ENCODE results near the gene BICDL1. TPM values are rescaled to one million over a fixed set of nuclear protein-coding genes. Genes with fewer than 3 reads are reported as not detected.

The BICDL1 gene
- total RNA-seq, 1 experiment from 2014 or later = 18.2 TPM

DNA sequence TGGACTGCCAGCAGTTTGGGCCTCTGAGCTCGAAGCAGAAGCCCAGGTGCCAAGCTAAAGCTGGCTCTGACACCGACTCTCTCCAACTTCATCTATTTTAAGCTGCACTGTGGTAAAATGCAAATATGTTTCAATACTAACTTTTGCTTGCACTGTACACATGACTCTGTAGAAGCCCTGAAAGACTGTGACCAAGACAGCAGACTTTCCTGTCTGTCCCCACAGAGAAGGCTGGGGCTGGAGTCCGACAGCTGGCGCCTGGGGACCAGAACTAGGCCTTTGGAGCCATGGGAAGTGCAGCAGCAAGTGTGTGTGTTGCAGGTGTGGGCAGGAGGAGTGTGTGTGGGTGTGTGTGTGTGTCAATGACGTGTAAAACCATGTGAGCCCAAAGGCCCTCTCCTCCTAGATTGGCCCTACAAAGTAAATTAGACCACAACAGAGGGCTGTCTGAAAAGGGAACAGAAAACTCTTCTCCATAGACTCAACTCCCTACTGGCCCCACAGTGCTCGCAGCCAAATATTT lies 143.9 kb downstream of the BICDL1 start:
- H3K27me3 ChIP-seq (ENCODE audit: insufficient read depth, low read length) = no peaks in the 10 kb centered on the region
- H3K79me2 ChIP-seq (ENCODE audit: insufficient read depth, low read length) = 0 out of 2 replicates have a peak, but pooled peaks cover 1% of the 10 kb centered on the region
- H3K4me3 ChIP-seq (replicated peaks in 1 of 2; ENCODE audit: low read depth in 1 of 2, low read length in 2 of 2) = no peak overlapping the region
- POLR2A ChIA-PET = interaction anchor here (1.0 kb wide), 1 partner anchor 68 kb away, joined by 3 read pairs; the partner anchor contains the start of gene RPLP0
- H3K9me2 ChIP-seq (ENCODE audit: insufficient read depth) = no peaks in the 10 kb centered on the region
- BruUV-seq (replicated peaks) = no TSS peak
- no peak overlapping the region for H3K9ac ChIP-seq (ENCODE audit: low read length)
- no peak overlapping the region for H3K27ac ChIP-seq (ENCODE audit: low read depth, low read length)
- peaks cover 75 to 87% of the 10 kb centered on the region in 2 experiments for H3K36me3 ChIP-seq (ENCODE audit: control insufficient read depth in 1 of 2, insufficient read depth in 2 of 2, low read length in 2 of 2)
- no peaks in the 10 kb centered on the region for H3K4me1 ChIP-seq (ENCODE audit: control insufficient read depth in 1 of 2, insufficient read depth in 2 of 2, low read length in 2 of 2)
- DNase-seq (ENCODE audit: low read depth, low spot score) (no peak), ATAC-seq (no peak)
- RAD21 ChIA-PET (ENCODE audit: low non-redundant PET in 1 of 2, low total read pairs in 2 of 2, uncharacterized antibody in 2 of 2, unreplicated experiment in 2 of 2) = no interaction called here
- no peak overlapping the region for H2AFZ ChIP-seq (ENCODE audit: low read depth, low read length, poor library complexity, severe bottlenecking)
- no peak overlapping the region for H3K4me2 ChIP-seq (ENCODE audit: low read length)
- CTCF ChIA-PET = no interaction called here
- no peak for TF ChIP-seq SIN3A (IDR thresholded peaks at IDR 0.05; ENCODE audit: low read depth)
- TF ChIP-seq, protein P1, sequence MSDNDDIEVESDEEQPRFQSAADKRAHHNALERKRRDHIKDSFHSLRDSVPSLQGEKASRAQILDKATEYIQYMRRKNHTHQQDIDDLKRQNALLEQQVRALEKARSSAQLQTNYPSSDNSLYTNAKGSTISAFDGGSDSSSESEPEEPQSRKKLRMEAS (IDR thresholded peaks at IDR 0.05) = no peak
- no peak for TF ChIP-seq CEBPB (IDR thresholded peaks at IDR 0.05; ENCODE audit: low read depth)
- TF ChIP-seq EGR1 (IDR thresholded peaks at IDR 0.05; ENCODE audit: low read depth) = no peak
- no peak for TF ChIP-seq ZNF274 (IDR thresholded peaks at IDR 0.05; ENCODE audit: low read depth, low read length)
- no peak for TF ChIP-seq POLR2AphosphoS5 (IDR thresholded peaks at IDR 0.05; ENCODE audit: low read depth, low read length)
- no peak for TF ChIP-seq POLR2A (IDR thresholded peaks at IDR 0.05; ENCODE audit: borderline replicate concordance, extremely low read depth, insufficient read depth, insufficient read length)
- TF ChIP-seq, protein P2, sequence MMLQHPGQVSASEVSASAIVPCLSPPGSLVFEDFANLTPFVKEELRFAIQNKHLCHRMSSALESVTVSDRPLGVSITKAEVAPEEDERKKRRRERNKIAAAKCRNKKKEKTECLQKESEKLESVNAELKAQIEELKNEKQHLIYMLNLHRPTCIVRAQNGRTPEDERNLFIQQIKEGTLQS (IDR thresholded peaks at IDR 0.05) = no peak
- no peak for TF ChIP-seq YY1 (IDR thresholded peaks at IDR 0.05; ENCODE audit: extremely low read depth, insufficient replicate concordance, low read depth, low read length)
- TF ChIP-seq, protein P3, sequence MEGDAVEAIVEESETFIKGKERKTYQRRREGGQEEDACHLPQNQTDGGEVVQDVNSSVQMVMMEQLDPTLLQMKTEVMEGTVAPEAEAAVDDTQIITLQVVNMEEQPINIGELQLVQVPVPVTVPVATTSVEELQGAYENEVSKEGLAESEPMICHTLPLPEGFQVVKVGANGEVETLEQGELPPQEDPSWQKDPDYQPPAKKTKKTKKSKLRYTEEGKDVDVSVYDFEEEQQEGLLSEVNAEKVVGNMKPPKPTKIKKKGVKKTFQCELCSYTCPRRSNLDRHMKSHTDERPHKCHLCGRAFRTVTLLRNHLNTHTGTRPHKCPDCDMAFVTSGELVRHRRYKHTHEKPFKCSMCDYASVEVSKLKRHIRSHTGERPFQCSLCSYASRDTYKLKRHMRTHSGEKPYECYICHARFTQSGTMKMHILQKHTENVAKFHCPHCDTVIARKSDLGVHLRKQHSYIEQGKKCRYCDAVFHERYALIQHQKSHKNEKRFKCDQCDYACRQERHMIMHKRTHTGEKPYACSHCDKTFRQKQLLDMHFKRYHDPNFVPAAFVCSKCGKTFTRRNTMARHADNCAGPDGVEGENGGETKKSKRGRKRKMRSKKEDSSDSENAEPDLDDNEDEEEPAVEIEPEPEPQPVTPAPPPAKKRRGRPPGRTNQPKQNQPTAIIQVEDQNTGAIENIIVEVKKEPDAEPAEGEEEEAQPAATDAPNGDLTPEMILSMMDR (IDR thresholded peaks at IDR 0.05 in 2 of 3, conservative IDR thresholded peaks at IDR 0.05 in 1 of 3; ENCODE audit: borderline replicate concordance in 1 of 3, insufficient read depth in 1 of 3, low read depth in 2 of 3, low read length in 2 of 3) = no peak
- no peak for TF ChIP-seq EZH2 (IDR thresholded peaks at IDR 0.05)
- TF ChIP-seq, protein P4, sequence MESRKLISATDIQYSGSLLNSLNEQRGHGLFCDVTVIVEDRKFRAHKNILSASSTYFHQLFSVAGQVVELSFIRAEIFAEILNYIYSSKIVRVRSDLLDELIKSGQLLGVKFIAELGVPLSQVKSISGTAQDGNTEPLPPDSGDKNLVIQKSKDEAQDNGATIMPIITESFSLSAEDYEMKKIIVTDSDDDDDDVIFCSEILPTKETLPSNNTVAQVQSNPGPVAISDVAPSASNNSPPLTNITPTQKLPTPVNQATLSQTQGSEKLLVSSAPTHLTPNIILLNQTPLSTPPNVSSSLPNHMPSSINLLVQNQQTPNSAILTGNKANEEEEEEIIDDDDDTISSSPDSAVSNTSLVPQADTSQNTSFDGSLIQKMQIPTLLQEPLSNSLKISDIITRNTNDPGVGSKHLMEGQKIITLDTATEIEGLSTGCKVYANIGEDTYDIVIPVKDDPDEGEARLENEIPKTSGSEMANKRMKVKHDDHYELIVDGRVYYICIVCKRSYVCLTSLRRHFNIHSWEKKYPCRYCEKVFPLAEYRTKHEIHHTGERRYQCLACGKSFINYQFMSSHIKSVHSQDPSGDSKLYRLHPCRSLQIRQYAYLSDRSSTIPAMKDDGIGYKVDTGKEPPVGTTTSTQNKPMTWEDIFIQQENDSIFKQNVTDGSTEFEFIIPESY (IDR thresholded peaks at IDR 0.05; ENCODE audit: extremely low read depth, insufficient replicate concordance, low read length) = no peak
- TF ChIP-seq, protein P5, sequence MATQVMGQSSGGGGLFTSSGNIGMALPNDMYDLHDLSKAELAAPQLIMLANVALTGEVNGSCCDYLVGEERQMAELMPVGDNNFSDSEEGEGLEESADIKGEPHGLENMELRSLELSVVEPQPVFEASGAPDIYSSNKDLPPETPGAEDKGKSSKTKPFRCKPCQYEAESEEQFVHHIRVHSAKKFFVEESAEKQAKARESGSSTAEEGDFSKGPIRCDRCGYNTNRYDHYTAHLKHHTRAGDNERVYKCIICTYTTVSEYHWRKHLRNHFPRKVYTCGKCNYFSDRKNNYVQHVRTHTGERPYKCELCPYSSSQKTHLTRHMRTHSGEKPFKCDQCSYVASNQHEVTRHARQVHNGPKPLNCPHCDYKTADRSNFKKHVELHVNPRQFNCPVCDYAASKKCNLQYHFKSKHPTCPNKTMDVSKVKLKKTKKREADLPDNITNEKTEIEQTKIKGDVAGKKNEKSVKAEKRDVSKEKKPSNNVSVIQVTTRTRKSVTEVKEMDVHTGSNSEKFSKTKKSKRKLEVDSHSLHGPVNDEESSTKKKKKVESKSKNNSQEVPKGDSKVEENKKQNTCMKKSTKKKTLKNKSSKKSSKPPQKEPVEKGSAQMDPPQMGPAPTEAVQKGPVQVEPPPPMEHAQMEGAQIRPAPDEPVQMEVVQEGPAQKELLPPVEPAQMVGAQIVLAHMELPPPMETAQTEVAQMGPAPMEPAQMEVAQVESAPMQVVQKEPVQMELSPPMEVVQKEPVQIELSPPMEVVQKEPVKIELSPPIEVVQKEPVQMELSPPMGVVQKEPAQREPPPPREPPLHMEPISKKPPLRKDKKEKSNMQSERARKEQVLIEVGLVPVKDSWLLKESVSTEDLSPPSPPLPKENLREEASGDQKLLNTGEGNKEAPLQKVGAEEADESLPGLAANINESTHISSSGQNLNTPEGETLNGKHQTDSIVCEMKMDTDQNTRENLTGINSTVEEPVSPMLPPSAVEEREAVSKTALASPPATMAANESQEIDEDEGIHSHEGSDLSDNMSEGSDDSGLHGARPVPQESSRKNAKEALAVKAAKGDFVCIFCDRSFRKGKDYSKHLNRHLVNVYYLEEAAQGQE (IDR thresholded peaks at IDR 0.05; ENCODE audit: low read depth) = no peak
- TF ChIP-seq ZFX (IDR thresholded peaks at IDR 0.05) = no peak
- no peak for TF ChIP-seq SRF (IDR thresholded peaks at IDR 0.05; ENCODE audit: low read depth)
- intact Hi-C loops (cut with micrococcal nuclease) = no loop called here
- H4K20me1 ChIP-seq (ENCODE audit: insufficient read depth) = no peaks in the 10 kb centered on the region
- no peaks in the 10 kb centered on the region for H3K9me3 ChIP-seq (ENCODE audit: control insufficient read depth in 1 of 2, insufficient read depth in 1 of 2, low read depth in 1 of 2, low read length in 2 of 2)
